Measurements from ENCODE around the gene TMEM126A.

TMEM126A gene

DNA sequence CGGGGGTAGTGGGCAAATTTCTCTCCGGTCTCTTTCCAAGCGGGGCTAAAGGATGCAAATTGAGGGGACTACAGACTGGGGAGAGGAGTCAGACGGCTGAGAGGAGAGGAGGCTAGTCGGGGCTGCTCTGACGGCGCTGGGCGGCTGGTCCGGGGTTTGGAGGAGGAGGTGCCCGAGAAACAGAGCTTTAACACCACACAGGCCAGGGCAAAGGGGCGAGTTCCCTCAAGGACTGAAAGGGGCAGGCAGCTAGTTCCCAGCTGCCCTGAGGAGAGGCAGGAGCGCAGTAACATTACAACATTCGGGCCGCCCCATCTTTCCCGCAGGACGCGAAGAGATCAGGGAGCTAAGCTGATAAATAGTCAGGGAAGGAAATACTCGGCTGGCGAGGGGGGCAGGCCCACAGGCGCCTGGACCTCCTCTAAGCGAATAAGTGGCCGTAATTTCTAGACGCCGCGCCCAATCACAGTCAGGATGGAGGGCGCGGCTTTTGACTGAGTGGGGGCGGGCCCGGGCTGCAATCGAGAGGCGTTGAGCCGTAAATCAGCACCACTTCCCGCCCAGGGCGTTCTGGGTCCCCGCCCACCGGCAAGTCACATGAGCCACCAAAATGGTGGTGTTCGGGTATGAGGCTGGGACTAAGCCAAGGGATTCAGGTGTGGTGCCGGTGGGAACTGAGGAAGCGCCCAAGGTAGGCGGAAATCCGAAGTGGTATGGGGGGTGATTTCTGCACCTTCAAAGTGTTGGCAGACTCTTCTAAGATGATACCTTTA, 19.6 kb upstream of the TMEM126A start, which contains the start of gene TMEM126B (continued):
- TF ChIP-seq ZNF391 (tag by site-specific recombination; IDR thresholded peaks at IDR 0.05; ENCODE audit: borderline replicate concordance, low read depth) (0 out of 2 replicates have a peak, but pooled peaks have one; percentile 16), ZNF148 (tag by site-specific recombination; IDR thresholded peaks at IDR 0.05; ENCODE audit: borderline replicate concordance) (no peak), SP3 (tag by site-specific recombination; IDR thresholded peaks at IDR 0.05) (peak; percentile 91), ZNF785 (tag by site-specific recombination; IDR thresholded peaks at IDR 0.05) (no peak), ZNF629 (tag by site-specific recombination; IDR thresholded peaks at IDR 0.05) (peak; percentile 13; the same call in 1 of the 2 replicates), ZNF341 (tag by site-specific recombination; IDR thresholded peaks at IDR 0.05; ENCODE audit: low read depth) (no peak), ZNF335 (tag by site-specific recombination; conservative IDR thresholded peaks at IDR 0.05) (peak; percentile 54), KLF10 (tag by site-specific recombination; IDR thresholded peaks at IDR 0.05) (0 out of 2 replicates have a peak, but pooled peaks have one; percentile 55), ZNF510 (tag by site-specific recombination; IDR thresholded peaks at IDR 0.05; ENCODE audit: insufficient replicate concordance) (no peak), KLF1 (tag by site-specific recombination; IDR thresholded peaks at IDR 0.05) (peak; percentile 91), BCL11A (tag by site-specific recombination; IDR thresholded peaks at IDR 0.05; ENCODE audit: low read depth) (no peak), SCRT1 (tag by site-specific recombination; IDR thresholded peaks at IDR 0.05; ENCODE audit: borderline replicate concordance) (no peak), ZFHX2 (tag by site-specific recombination; conservative IDR thresholded peaks at IDR 0.05) (peak; percentile 39), ZNF19 (tag by site-specific recombination; IDR thresholded peaks at IDR 0.05; ENCODE audit: low read depth) (no peak), KLF16 (tag by site-specific recombination; IDR thresholded peaks at IDR 0.05) (0 out of 2 replicates have a peak, but pooled peaks have one; percentile 21), HOXA7 (CRISPR knock-in tag; IDR thresholded peaks at IDR 0.05; ENCODE audit: borderline replicate concordance) (no peak), BCL6B (tag by site-specific recombination; IDR thresholded peaks at IDR 0.05) (no peak), ZNF792 (tag by site-specific recombination; IDR thresholded peaks at IDR 0.05) (no peak), ZNF24 (tag by site-specific recombination; IDR thresholded peaks at IDR 0.05) (no peak; the same call in 1 of the 2 replicates), SALL2 (tag by site-specific recombination; IDR thresholded peaks at IDR 0.05; ENCODE audit: borderline replicate concordance) (no peak), ZNF48 (tag by site-specific recombination; IDR thresholded peaks at IDR 0.05) (no peak), ZNF677 (tag by site-specific recombination; IDR thresholded peaks at IDR 0.05) (no peak), KLF8 (tag by site-specific recombination; IDR thresholded peaks at IDR 0.05) (peak; percentile 82), ZNF426 (tag by site-specific recombination; IDR thresholded peaks at IDR 0.05) (no peak), ZBTB7A (tag by site-specific recombination; IDR thresholded peaks at IDR 0.05; ENCODE audit: low read depth) (no peak), GLIS1 (tag by site-specific recombination; IDR thresholded peaks at IDR 0.05) (peak; percentile 31; the same call in 1 of the 2 replicates), ZNF202 (tag by site-specific recombination; IDR thresholded peaks at IDR 0.05; ENCODE audit: borderline replicate concordance) (no peak), ZBTB8A (tag by site-specific recombination; IDR thresholded peaks at IDR 0.05) (peak; percentile 41; the same call in 1 of the 2 replicates), PATZ1 (tag by site-specific recombination; IDR thresholded peaks at IDR 0.05) (peak; percentile 33; the same call in 1 of the 2 replicates)
- TF ChIP-seq, protein P1, sequence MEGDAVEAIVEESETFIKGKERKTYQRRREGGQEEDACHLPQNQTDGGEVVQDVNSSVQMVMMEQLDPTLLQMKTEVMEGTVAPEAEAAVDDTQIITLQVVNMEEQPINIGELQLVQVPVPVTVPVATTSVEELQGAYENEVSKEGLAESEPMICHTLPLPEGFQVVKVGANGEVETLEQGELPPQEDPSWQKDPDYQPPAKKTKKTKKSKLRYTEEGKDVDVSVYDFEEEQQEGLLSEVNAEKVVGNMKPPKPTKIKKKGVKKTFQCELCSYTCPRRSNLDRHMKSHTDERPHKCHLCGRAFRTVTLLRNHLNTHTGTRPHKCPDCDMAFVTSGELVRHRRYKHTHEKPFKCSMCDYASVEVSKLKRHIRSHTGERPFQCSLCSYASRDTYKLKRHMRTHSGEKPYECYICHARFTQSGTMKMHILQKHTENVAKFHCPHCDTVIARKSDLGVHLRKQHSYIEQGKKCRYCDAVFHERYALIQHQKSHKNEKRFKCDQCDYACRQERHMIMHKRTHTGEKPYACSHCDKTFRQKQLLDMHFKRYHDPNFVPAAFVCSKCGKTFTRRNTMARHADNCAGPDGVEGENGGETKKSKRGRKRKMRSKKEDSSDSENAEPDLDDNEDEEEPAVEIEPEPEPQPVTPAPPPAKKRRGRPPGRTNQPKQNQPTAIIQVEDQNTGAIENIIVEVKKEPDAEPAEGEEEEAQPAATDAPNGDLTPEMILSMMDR (tag by site-specific recombination; IDR thresholded peaks at IDR 0.05): no peak
- TF ChIP-seq, protein P2, sequence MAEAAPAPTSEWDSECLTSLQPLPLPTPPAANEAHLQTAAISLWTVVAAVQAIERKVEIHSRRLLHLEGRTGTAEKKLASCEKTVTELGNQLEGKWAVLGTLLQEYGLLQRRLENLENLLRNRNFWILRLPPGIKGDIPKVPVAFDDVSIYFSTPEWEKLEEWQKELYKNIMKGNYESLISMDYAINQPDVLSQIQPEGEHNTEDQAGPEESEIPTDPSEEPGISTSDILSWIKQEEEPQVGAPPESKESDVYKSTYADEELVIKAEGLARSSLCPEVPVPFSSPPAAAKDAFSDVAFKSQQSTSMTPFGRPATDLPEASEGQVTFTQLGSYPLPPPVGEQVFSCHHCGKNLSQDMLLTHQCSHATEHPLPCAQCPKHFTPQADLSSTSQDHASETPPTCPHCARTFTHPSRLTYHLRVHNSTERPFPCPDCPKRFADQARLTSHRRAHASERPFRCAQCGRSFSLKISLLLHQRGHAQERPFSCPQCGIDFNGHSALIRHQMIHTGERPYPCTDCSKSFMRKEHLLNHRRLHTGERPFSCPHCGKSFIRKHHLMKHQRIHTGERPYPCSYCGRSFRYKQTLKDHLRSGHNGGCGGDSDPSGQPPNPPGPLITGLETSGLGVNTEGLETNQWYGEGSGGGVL (tag by site-specific recombination; IDR thresholded peaks at IDR 0.05): no peak
